ENCODE results near the gene NR6A1.
"Not testable (repeated sequence)": the region's sequence is repeated elsewhere in the genome, so short reads cannot be mapped to it uniquely, and the experiment has no call there.

Gene NR6A1

GRCh38 chr9:124742940-124743339, 28.2 kb downstream of the NR6A1 start:
- H3K4me3 ChIP-seq (ENCODE audit: low read depth, low read length): no peak overlapping the region
- TF ChIP-seq CTCF (IDR thresholded peaks at IDR 0.05; ENCODE audit: low read depth, low read length, missing control alignments): no peak
- in situ Hi-C loops (cut with HindIII; ENCODE audit: low sequenced_read_pairs): no loop called here
- DNase-seq (ENCODE audit: low read depth): no peak

- no peak overlapping the region for H3K4me3 ChIP-seq (ENCODE audit: low read depth, low read length)
- no peak for DNase-seq (ENCODE audit: low read depth)
- no peak for TF ChIP-seq CTCF (IDR thresholded peaks at IDR 0.05; ENCODE audit: low read depth, low read length, missing control alignments)
- in situ Hi-C loops (cut with HindIII; ENCODE audit: low sequenced_read_pairs): no loop called here
Observed at GRCh38 chr9:124741662-124742061, 29.4 kb downstream of the NR6A1 start.

GRCh38 chr9:124741149-124741548, 30.0 kb downstream of the NR6A1 start:
- TF ChIP-seq CTCF (IDR thresholded peaks at IDR 0.05; ENCODE audit: low read depth, low read length, missing control alignments): no peak
- in situ Hi-C loops (cut with HindIII; ENCODE audit: low sequenced_read_pairs): no loop called here
- H3K4me3 ChIP-seq (ENCODE audit: low read depth, low read length): no peak overlapping the region
- no peak for DNase-seq (ENCODE audit: low read depth)

GRCh38 chr9:124739360-124739759, 31.8 kb downstream of the NR6A1 start:
- DNase-seq (ENCODE audit: low read depth): no peak
- in situ Hi-C loops (cut with HindIII; ENCODE audit: low sequenced_read_pairs): no loop called here
- H3K4me3 ChIP-seq (ENCODE audit: low read depth, low read length): no peak overlapping the region
- TF ChIP-seq CTCF (IDR thresholded peaks at IDR 0.05; ENCODE audit: low read depth, low read length, missing control alignments): no peak

- in situ Hi-C loops (cut with HindIII; ENCODE audit: low sequenced_read_pairs); DNase-seq (ENCODE audit: low read depth): not testable (repeated sequence)
Observed at GRCh38 chr9:124738075-124738474, 33.0 kb downstream of the NR6A1 start.

GRCh38 chr9:124735121-124735520, 36.0 kb downstream of the NR6A1 start:
- in situ Hi-C loops (cut with HindIII; ENCODE audit: low sequenced_read_pairs): no loop called here
- no peak for TF ChIP-seq CTCF (IDR thresholded peaks at IDR 0.05; ENCODE audit: low read depth, low read length, missing control alignments)
- H3K4me3 ChIP-seq (ENCODE audit: low read depth, low read length): no peak overlapping the region
- peak; percentile 57 for DNase-seq (ENCODE audit: low read depth)

More at GRCh38 chr9:124738075-124738474, 33.0 kb downstream of the NR6A1 start:
- not testable (repeated sequence) for H3K4me3 ChIP-seq (ENCODE audit: low read depth, low read length)

GRCh38 chr9:124734741-124735083, 36.4 kb downstream of the NR6A1 start:
- H3K4me3 ChIP-seq (ENCODE audit: low read depth, low read length); DNase-seq (ENCODE audit: low read depth); in situ Hi-C loops (cut with HindIII; ENCODE audit: low sequenced_read_pairs): not testable (repeated sequence)

Data from astrocyte of the cerebellum (primary cell).